ELR (cell line): ENCODE data around the gene GAL3ST3.
A peak's percentile ranks its signal among the peaks of the same experiment; 100 is the strongest.
"Not testable (repeated sequence)": the region's sequence is repeated elsewhere in the genome, so short reads cannot be mapped to it uniquely, and the experiment has no call there.

Experiments used
- DNase-seq: peaks from one replicate; pipeline ENCODE4 v3.0.0-alpha.2; 2015; ENCODE audit warnings: low read depth

Gene GAL3ST3

GRCh38 chr11:66012946-66013761, 35.8 kb downstream of the GAL3ST3 start:
- no peak for DNase-seq

- DNase-seq: no peak
These were observed 36.5 kb downstream of the GAL3ST3 start for GRCh38 chr11:66012371-66012945.

GRCh38 chr11:66011785-66012303, 37.1 kb downstream of the GAL3ST3 start, which contains the start of gene CST6:
Gene CST6 (plus strand): TSS chr11:66012008. CDS start chr11:66012045, 37 bp downstream.
- no peak for DNase-seq

- peak; percentile 81 for DNase-seq
These were observed 37.6 kb downstream of the GAL3ST3 start for GRCh38 chr11:66011239-66011784.

- DNase-seq: not testable (repeated sequence)
These were observed 38.9 kb downstream of the GAL3ST3 start for GRCh38 chr11:66010036-66010435.

GRCh38 chr11:66008468-66009101, 40.4 kb downstream of the GAL3ST3 start:
- no peak for DNase-seq

- DNase-seq: no peak
These were observed 40.9 kb downstream of the GAL3ST3 start for GRCh38 chr11:66008095-66008467.

GRCh38 chr11:66007201-66007634, 41.7 kb downstream of the GAL3ST3 start:
- DNase-seq: no peak

- DNase-seq: no peak
These were observed 42.1 kb downstream of the GAL3ST3 start for GRCh38 chr11:66006891-66007176.

- DNase-seq: no peak
These were observed 42.6 kb downstream of the GAL3ST3 start for GRCh38 chr11:66006134-66006890.

GRCh38 chr11:66004186-66004585, 44.8 kb downstream of the GAL3ST3 start:
- no peak for DNase-seq

- no peak for DNase-seq
These were observed 45.7 kb downstream of the GAL3ST3 start for GRCh38 chr11:66003291-66003690.

- no peak for DNase-seq
These were observed 46.2 kb downstream of the GAL3ST3 start for GRCh38 chr11:66002648-66003225.

GRCh38 chr11:66001942-66002647, 46.9 kb downstream of the GAL3ST3 start, which contains the start of the genes BANF1 and EIF1AD:
Gene BANF1 (plus strand): TSS chr11:66002503. CDS start chr11:66003251, 748 bp downstream.
Gene EIF1AD (minus strand): TSS chr11:66002157. CDS start chr11:66000389, 1,768 bp downstream.
- peak; percentile 99 for DNase-seq

GRCh38 chr11:65997286-65997685, 51.7 kb downstream of the GAL3ST3 start:
- DNase-seq: no peak

- no peak for DNase-seq
These were observed 56.9 kb downstream of the GAL3ST3 start for GRCh38 chr11:65992056-65992455.
